Natural killer cell (primary cell): Measurements from ENCODE around the gene SUPT7L. TPM values are rescaled to one million over a fixed set of nuclear protein-coding genes. Genes with fewer than 3 reads are reported as not detected.

ENCODE experiments used
- ATAC-seq, 3 donors: fragments of 150-1000 bp in 2 of 3; fragments of 200-7000 bp in 1 of 3; cut with Tn5 transposase; 1 replicate in 1 of 3; 2 replicates in 2 of 3; pipeline ENCODE4 v1.10.0; 2021; ENCODE audit warnings: mild to moderate bottlenecking in 2 of 3, moderate library complexity in 2 of 3
- DNase-seq, 2 donors: peaks; one replicate each; pipeline versions ENCODE4 v3.0.0 to v3.0.0-alpha.2; 2013 to 2021; ENCODE audit warnings: mixed read lengths in 1 of 2
- H3K27ac ChIP-seq: one replicate; pipeline ENCODE4 v1.5.1; 2013; ENCODE audit warnings: mild to moderate bottlenecking, low read length
- H3K27me3 ChIP-seq: one replicate; pipeline ENCODE4 v1.6.1; 2013; ENCODE audit warnings: low read length; ENCODE audit not compliant: control insufficient read depth, insufficient read depth
- H3K36me3 ChIP-seq: one replicate; pipeline ENCODE4 v1.6.1; 2013; ENCODE audit warnings: low read length; ENCODE audit not compliant: control insufficient read depth, insufficient read depth
- H3K4me1 ChIP-seq: one replicate; pipeline ENCODE4 v1.6.1; 2013; ENCODE audit warnings: low read length; ENCODE audit not compliant: control insufficient read depth, insufficient read depth
- H3K4me3 ChIP-seq: one replicate; pipeline ENCODE4 v1.5.1; 2013; ENCODE audit warnings: low read length
- H3K9me3 ChIP-seq: one replicate; pipeline ENCODE4 v1.6.1; 2013; ENCODE audit warnings: low read length; ENCODE audit not compliant: control insufficient read depth, insufficient read depth
- H3K27ac Mint-ChIP-seq, 2 donors: one replicate each; pipeline ENCODE4 v1.8.0; 2022; ENCODE audit warnings: mild to moderate bottlenecking in 2 of 2, mixed read lengths in 2 of 2, moderate library complexity in 1 of 2
- H3K27me3 Mint-ChIP-seq, 2 donors: one replicate each; pipeline ENCODE4 v1.8.0; 2022; ENCODE audit warnings: low read depth in 2 of 2, mixed read lengths in 2 of 2
- H3K36me3 Mint-ChIP-seq: one replicate; pipeline ENCODE4 v1.8.0; 2022; ENCODE audit warnings: mixed read lengths
- H3K4me1 Mint-ChIP-seq, 2 donors: one replicate each; pipeline ENCODE4 v1.8.0; 2022; ENCODE audit warnings: mixed read lengths in 2 of 2
- H3K4me3 Mint-ChIP-seq: one replicate; pipeline ENCODE4 v1.8.0; 2022; ENCODE audit warnings: mild to moderate bottlenecking, moderate library complexity, mixed read lengths
- H3K9me3 Mint-ChIP-seq, 2 donors: one replicate each; pipeline ENCODE4 v1.8.0; 2022; ENCODE audit warnings: mixed read lengths in 2 of 2
- WGBS: methylation state at CpG from one replicate; pipeline ENCODE4 v1.1.7; 2013; ENCODE audit warnings: missing lambda C conversion rate; ENCODE audit not compliant: insufficient coverage; 5-methylcytosine and 5-hydroxymethylcytosine counted together
- intact Hi-C: fragments of 100-400 bp; cut with micrococcal nuclease; formaldehyde crosslinking; loops from one replicate; pipeline ENCODE4 v1.14.2; 2022
- total RNA-seq, 4 donors: library from RNA; stranded (reverse); fragments of 120-200 nt in 1 of 4; gene quantifications; one replicate each; pipeline versions ENCODE4 v1.2.3 to v1.2.4, GENCODE V29; 2013 to 2022
- TF ChIP-seq, protein P1 (sequence below): fragments of 200-600 bp; IDR thresholded peaks from one replicate; pipeline ENCODE4 v1.8.0; 2022; ENCODE audit warnings: antibody characterized with exemption

SUPT7L gene
- total RNA-seq, 3 donors from 2014 or later (not counting 1 experiment from before 2014, with no cell fraction given), result 52.2 to 53.7 (median 52.8) TPM

GRCh38 chr2:27707462-27708256, 44.2 kb upstream of the SUPT7L start:
- H3K4me3 Mint-ChIP-seq, result no peak overlapping the region
- no peaks in the 10 kb centered on the region for H3K36me3 Mint-ChIP-seq
- TF ChIP-seq, protein P1, sequence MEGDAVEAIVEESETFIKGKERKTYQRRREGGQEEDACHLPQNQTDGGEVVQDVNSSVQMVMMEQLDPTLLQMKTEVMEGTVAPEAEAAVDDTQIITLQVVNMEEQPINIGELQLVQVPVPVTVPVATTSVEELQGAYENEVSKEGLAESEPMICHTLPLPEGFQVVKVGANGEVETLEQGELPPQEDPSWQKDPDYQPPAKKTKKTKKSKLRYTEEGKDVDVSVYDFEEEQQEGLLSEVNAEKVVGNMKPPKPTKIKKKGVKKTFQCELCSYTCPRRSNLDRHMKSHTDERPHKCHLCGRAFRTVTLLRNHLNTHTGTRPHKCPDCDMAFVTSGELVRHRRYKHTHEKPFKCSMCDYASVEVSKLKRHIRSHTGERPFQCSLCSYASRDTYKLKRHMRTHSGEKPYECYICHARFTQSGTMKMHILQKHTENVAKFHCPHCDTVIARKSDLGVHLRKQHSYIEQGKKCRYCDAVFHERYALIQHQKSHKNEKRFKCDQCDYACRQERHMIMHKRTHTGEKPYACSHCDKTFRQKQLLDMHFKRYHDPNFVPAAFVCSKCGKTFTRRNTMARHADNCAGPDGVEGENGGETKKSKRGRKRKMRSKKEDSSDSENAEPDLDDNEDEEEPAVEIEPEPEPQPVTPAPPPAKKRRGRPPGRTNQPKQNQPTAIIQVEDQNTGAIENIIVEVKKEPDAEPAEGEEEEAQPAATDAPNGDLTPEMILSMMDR, result no peak
- no peaks in the 10 kb centered on the region for H3K36me3 ChIP-seq
- ATAC-seq (no peak), DNase-seq (no peak)
- peaks cover 0 to 9% of the 10 kb centered on the region in 2 donors for H3K4me1 Mint-ChIP-seq
- no peak overlapping the region for H3K4me3 ChIP-seq
- H3K27me3 Mint-ChIP-seq, result peaks cover 0 to 4% of the 10 kb centered on the region in 2 donors
- no peaks in the 10 kb centered on the region for H3K27me3 ChIP-seq
- H3K4me1 ChIP-seq, result peaks cover 6% of the 10 kb centered on the region
- no peaks in the 10 kb centered on the region for H3K9me3 ChIP-seq
- no peak overlapping the region for H3K27ac Mint-ChIP-seq
- no peak overlapping the region for H3K27ac ChIP-seq
- no peaks in the 10 kb centered on the region for H3K9me3 Mint-ChIP-seq
- WGBS, result 87% methylated on average over 9 of the region's 9 CpGs
- intact Hi-C loops, result no loop called here

- H3K9me3 Mint-ChIP-seq, result no peaks in the 10 kb centered on the region
- no peak overlapping the region for H3K4me3 ChIP-seq
- H3K27me3 Mint-ChIP-seq, result no peaks in the 10 kb centered on the region
- H3K4me1 ChIP-seq, result peaks cover 6% of the 10 kb centered on the region
- TF ChIP-seq, protein P1, result no peak
- H3K4me1 Mint-ChIP-seq, result peaks cover 0 to 9% of the 10 kb centered on the region in 2 donors
- 59% methylated on average over 4 of the region's 4 CpGs for WGBS
- DNase-seq (no peak), ATAC-seq (peak in 1 of 3 donors; percentile 24)
- no peak overlapping the region for H3K4me3 Mint-ChIP-seq
- no peaks in the 10 kb centered on the region for H3K27me3 ChIP-seq
- intact Hi-C loops, result no loop called here
- no peak overlapping the region for H3K27ac Mint-ChIP-seq
- no peaks in the 10 kb centered on the region for H3K36me3 ChIP-seq
- no peaks in the 10 kb centered on the region for H3K9me3 ChIP-seq
- H3K27ac ChIP-seq, result no peak overlapping the region
- H3K36me3 Mint-ChIP-seq, result no peaks in the 10 kb centered on the region
Measured at GRCh38 chr2:27705851-27706622, 42.6 kb upstream of the SUPT7L start.

DNA sequence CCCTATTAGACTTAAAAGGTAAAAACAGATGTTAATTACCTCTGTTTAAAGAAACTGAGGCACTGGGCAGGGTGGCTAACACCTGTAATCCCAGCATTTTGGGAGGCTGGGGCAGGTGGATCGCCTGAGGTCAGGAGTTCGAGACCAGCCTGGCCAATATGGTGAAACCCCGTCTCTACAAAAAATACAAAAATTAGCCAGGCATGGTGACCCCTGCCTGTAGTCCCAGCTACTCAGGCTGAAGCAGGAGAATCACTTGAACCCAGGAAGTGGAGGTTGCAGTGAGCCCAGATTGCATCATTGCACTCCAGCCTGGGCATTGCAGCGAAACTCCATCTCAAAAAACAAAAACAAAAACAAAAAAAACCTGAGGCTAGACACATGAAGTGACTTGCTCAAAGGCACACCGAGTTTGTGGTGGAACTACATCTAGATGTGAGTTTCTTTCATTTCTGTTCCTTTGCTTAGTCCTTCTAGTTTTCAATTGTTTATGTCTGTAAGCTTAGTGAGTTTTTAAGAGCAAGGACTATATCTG, 41.0 kb upstream of the SUPT7L start:
- 95% methylated on average over 5 of the region's 5 CpGs for WGBS
- no peaks in the 10 kb centered on the region for H3K27me3 Mint-ChIP-seq
- peaks cover 6% of the 10 kb centered on the region for H3K4me1 ChIP-seq
- intact Hi-C loops, result no loop called here
- no peak overlapping the region for H3K4me3 ChIP-seq
- no peak overlapping the region for H3K27ac ChIP-seq
- no peaks in the 10 kb centered on the region for H3K36me3 Mint-ChIP-seq
- ATAC-seq, result no peak
- H3K27me3 ChIP-seq, result no peaks in the 10 kb centered on the region
- DNase-seq, result no peak
- H3K4me3 Mint-ChIP-seq, result no peak overlapping the region
- no peak overlapping the region for H3K27ac Mint-ChIP-seq
- no peaks in the 10 kb centered on the region for H3K9me3 Mint-ChIP-seq
- TF ChIP-seq, protein P1, result no peak
- peaks cover 0 to 9% of the 10 kb centered on the region in 2 donors for H3K4me1 Mint-ChIP-seq
- no peaks in the 10 kb centered on the region for H3K9me3 ChIP-seq
- H3K36me3 ChIP-seq, result no peaks in the 10 kb centered on the region
